GM18861 (cell line): ENCODE measurements around the gene IDI2.
A peak's percentile ranks its signal among the peaks of the same experiment; 100 is the strongest.
"Not testable (repeated sequence)": the region's sequence is repeated elsewhere in the genome, so short reads cannot be mapped to it uniquely, and the experiment has no call there.

Experiments
- ATAC-seq: cut with Tn5 transposase; IDR thresholded peaks from one replicate; pipeline ENCODE4 v1.9.1; 2021; ENCODE audit not compliant: unreplicated experiment

IDI2 gene

DNA sequence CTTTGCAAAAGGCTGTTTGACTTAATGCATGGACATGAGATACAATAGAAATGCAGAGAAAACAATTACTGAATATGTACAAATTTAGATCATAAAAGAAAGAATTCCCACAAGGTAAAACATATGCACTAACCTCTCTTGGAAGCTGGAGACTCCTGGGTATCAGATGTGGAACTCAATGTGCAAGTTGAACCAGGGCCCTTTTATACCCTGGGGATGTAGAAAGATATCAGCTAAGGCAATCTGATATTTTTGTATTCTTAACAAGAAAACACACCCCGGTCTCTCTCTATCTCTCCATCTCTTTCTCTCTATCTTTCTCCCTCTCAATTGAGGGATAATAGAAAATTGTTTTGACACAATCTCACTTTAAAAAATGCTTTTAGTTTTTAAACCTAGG lies at the start of gene IDI2:
IDI2 (minus strand) TSS at position 177 of the 400 bp plus-strand sequence. CDS start 1,136 bp downstream, outside the sequence.
- ATAC-seq, result no peak

DNA sequence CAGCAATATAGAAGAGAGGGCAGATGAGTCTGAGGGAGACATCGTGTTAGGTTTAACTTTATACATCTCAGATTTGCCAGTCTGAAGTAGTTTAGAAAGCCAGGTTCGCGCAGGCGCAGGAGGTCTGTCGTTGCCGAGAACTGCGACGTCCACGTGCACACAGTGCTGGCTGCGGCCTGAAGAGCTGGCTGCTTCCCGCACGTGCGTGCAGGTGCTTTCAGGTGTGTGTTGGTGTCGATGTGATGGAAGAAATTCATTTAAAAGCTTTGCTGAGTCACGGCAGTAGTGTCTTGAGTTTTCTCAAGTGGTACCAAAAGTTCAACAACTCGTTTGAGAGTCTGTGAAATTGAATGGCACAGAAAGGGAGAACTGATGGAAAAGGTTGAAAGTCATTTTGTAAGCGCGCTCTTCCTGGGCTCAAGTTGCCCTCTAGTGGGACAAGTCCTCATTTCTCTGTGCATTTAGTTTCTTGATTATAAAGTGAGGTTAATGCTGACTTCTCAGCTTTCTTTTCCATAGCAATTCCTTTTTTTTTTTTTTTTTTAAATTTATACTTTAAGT lies 49.2 kb upstream of the IDI2 start:
- no peak for ATAC-seq

DNA sequence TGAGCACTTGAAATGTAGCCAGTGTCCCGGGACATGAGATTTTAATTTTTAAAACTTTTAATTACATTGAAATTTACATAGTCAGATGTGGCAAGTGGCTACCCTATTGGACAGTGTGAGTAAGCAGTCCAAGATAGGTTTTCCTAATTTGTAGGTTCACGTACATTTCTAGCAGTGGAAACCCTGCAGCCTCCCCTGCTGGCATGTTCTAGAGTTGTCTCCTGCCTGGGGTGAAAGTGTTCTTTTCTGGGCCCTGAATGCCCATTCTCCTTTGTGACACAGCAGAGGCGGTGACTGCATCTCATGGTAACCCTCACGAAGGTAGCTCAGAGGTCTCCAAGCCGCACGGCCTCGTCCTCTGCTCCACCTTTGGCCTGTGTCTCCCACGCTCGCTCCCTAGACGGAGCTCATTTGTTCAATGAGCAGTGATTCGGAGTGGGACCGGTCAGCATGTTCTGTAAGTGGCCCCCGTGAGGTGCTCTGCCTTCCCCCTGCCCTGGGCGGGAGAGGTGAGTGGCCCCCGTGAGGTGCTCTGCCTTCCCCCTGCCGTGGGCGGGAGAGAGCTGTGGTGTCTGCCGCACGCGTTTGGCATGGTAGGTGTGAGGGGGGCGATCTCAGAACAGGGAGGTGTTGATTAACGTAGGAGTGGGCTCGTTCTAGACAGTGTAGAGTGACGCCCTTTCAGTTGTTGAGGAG lies 48.5 kb upstream of the IDI2 start:
- ATAC-seq, result no peak

DNA sequence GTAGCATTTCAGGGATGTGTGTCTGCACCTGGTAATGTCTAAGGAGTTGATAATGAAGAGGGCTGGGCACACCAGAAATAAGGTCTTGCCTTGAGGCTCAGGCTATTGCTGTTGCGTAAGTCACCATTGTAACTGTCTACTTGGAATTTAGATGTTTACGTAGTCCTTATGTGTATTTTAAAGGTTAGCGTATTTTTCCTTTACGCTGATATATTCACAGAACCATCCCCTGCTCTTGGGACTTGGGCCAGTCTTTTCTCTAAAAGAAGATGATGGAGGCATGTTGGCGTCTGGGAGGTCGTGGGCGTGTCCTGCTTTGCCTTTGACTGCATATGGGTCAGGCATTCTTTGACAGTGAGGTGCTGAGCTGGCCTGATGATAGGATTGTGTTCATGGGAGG lies 45.3 kb upstream of the IDI2 start:
- no peak for ATAC-seq

DNA sequence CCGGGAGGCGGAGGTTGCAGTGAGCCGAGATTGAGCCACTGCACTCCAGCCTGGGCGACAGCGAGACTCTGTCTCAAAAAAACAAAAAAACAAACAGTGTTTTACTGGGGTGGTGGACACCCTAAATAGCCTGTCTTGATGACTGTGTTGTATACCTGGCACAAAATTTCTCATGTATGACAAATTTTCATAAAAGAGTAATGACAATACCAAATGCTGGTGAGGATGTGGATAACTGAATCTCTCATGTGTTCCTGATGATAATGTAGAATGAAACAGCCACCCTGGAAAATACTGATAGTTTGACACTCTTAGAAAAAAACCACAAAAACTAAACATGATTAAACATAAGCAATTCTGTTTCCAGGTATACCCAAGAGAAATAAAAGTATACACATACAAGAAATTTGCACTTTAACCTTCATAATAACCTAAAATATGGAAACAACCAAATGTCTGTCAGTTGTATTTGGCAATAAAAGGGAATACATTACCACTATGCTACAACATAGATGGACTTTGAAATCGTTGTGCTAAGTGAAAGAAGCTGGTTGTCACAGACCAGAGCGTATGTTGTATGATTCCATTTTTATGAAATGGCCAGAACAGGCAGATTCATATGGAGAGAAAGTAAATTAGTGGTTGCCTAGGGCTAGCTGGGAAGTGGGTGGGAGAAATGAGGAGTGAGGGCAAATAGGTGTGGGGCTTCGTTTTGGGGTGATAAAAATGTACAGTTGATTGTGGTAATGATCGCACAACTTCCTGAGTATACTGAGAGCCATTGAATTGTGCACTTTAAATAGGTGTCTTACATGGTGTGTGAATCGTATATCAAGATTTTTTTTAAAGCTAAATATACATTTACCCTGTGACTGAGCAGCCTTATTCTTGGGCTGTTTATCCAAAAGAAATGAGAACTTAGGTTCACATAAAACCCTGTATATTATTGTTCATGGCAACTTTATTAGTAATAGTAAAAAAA lies 43.0 kb upstream of the IDI2 start:
- no peak for ATAC-seq

DNA sequence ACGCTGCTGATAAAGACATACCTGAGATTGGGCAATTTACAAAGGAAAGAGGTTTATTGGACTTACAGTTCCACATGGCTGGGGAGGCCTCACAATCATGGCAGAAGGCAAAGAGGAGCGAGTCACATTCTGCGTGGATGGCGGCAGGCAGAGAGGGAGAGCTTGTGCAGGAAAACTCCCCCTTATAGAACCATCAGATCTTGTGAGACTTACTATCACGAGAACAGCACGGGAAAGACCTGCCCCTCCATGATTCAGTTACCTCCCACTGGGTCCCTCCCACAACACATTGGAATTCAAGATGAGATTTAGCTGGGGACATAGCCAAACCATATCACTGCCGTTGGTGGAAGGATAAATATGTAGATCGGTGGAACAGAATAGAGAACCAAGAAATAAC lies 41.1 kb upstream of the IDI2 start:
- not testable (repeated sequence) for ATAC-seq

DNA sequence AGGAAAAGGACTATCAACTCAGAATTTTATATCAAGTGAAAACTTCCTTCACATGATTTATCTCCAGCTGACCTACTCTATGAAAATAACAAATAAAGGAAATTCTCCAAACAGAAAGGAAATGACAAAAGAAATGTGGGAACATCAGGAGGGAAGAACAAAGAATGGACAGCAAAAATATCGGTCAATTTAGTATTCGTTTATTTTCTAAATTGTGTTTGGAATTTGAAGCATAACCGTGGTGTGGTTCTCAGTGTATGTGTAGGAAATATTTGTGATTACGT lies 39.2 kb upstream of the IDI2 start:
- no peak for ATAC-seq

DNA sequence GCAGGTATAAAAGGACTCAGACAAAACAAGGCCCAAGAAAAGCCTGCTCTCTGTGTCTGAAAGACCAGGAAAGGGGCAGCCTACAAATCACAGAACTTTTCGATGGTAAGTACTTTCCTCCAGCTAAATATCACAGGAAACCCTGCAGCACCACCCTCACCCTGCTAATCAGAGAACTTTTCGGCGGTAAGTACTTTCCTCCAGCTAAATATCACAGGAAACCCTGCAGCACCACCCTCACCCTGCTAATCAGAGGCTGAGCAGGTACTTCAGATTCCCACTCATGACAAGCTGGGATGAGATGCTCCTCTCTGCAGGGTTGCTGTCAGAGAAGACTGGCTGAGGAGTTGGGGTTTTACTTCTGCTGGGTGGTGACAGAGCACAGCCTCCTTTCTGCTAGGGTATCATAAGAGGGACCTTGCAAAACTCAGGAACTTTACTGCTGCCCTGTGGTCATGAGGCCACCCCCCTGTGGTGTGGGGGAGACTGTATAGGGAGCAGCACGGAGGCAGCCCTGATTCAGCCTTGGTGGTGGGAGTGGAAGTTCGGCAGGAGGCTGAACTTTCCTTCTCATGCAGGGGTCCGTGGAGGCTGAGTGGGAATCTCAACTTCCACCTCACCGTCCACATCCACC lies 37.7 kb upstream of the IDI2 start:
- ATAC-seq, result no peak

DNA sequence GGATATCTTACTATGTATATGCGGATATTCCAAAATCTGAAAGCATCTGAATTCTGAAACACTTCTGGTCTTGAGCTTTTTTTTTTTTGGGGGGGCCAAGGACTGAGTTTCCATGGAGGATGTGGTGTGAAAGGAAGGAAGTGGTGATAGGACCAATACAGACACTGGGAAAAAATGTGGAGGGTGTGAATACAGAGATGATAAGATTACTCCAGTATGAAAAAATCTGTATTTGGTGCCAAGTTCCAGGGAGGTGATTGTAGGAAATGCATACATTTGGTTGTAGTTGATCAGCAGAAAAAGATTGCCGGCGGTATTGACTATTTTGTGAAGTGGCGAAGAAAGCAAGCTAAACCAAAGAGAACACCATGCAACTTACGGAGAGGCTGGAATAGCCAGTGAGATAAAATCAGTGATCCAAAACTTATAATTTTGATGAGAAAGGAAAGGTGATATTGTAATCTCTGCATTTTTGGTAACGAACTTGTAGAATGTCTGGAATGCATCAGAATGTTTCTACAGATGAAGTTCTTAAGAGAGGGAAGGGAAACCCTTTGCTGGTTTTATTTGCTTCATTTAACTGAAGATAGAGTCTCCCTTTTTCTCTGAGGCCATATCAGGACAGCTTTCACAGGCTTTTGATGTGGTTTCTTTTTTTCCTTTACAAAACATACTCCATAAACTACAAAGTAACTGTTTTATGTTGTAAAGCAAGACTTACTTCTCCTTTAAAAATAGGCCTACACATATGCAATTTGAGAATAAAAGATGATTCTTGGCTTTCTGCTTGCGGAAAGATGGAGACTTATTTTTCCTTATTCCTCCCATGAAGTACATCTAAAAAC lies 36.5 kb upstream of the IDI2 start:
- no peak for ATAC-seq

DNA sequence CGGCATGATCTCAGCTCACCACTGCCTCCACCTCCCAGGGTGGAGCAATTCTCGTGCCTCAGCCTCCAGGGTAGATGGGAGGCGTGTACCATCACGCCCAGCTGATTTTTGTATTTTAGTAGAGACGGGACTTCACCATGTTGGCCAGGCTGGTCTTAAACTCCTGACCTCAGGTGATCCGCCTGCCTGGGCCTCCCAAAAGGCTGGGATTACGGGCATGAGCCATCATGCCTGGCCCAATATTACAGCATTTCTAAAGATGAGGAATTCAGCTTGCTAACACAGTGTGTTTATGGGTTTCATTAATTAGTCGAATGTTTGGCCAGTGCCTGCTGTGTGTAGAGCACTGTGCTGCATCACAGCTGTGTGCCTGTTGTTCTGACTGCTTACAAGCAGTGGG lies 34.2 kb upstream of the IDI2 start:
- ATAC-seq, result no peak

DNA sequence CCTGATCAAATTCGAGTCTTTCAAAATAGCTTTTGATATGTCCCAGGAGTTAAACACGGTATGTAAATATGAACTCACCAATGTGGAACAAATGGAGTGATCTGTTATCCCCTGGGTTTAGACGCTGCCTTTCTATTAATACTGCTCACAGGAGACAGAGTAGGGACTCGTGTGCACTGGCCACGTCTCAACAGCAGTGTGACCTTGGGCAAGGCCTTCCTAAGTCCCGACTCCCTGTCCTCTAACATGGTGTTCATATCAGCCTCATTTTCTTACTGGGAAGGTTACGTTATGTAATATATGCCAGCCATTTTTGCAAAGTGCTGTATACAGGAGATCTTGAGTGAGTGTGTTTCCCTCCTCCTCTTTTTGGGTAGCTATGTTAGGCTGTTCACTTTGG lies 32.4 kb upstream of the IDI2 start:
- no peak for ATAC-seq

DNA sequence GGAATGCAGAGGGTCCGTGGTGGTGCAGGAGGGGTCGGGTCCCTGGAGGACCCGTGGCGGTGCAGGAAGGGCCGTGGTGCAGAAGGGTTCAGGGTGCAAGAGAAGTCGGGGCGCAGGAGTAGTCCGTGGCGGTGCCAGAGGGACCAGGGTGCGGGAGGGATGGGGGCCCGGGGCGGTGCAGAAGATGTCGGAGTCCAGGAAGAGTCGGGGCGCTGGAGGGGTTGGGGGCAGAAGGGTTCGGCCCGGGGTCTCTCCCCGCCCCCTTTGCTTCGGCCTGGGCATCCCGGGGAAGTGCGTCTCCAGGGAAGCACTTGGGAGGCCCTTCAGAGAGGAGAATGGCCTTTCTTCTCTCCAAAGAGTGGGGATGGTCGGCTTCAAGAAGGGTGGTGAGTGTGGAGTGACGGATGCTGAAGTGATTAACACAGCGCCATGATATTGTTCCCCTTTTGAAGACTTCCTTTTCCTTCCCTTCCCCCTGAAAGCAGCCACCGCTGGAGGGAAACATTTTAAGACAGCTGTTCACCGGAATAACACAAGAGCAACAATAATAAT lies 31.5 kb upstream of the IDI2 start:
- ATAC-seq, result no peak

DNA sequence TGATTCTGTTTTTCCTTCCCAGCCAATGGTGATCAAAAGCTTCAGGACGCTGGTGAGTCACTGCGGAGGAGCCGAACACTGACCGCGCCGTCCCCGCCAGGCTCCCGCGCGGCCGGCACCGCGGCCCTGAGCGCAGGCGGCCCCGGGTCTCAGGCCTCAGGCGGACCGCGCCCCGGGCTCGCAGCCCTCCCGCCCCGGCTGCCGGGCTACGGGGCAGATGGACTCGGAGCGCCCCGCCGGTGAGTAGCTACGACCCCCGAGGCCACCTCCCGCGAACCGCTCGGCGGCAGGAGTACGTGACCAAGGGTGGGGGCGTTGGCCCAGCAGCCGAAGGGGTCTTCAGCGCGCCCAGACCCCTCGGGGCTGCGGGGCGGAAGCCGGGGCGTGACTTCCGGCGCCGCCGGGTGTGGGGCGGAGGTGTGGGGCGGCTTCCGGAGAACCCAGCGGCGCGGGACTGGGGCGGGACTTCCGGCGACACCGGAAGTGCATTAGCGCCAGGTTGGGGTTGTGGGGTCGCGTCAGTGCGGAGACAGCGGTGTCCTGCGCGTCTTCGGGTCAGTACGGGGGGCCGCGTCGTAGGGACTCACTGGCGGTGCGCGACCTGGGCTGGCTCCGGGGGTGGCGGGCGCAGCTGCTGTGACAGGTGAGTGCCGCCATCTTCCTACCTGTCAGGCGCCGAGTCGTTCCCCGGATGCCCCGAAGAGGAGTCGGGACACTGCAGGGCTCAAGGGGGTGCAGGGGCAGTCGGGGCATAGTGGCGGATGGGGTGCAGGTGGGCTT lies 30.9 kb upstream of the IDI2 start, which contains the start of gene WDR37:
WDR37 (plus strand) TSS at position 60 of the 780 bp plus-strand sequence. CDS start 15,771 bp downstream, outside the sequence.
- ATAC-seq, result peak; percentile 88

DNA sequence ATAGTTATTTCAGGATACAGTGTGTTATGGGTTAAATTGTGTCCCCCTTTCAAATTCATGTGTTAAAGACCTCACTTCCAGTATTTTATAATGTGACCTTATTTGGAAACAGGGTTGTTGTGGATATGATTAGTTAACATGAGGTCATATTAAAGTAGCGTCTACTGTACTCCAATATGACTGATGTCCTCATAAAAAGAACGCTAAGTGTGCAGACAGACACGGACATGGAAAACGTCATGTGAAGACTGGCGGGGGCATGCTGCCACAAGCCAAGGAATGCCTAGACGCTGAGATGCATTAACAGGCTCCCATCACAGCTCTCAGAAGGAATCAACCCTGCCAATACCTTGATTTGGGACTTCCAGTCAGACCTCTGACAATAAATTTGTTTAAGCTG lies 29.0 kb upstream of the IDI2 start:
- ATAC-seq, result no peak

DNA sequence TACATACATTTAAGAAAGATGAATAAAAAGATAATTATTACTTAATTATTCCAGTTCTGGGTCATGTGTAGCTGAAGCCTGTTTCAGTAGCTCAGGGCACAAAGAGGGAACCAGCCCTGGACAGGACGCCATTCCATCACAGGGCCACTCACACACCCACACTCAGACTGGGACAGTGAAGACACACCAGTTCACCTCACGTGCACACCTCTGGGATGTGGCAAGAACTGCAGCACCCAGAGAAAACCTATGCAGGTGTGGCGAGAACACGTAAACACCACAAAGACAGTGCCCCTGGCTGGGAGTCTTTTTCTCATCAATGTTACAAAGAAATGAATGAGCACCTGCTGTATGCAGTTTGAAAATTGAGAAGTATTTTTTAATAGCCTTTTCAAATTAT lies 24.9 kb upstream of the IDI2 start:
- ATAC-seq, result no peak

DNA sequence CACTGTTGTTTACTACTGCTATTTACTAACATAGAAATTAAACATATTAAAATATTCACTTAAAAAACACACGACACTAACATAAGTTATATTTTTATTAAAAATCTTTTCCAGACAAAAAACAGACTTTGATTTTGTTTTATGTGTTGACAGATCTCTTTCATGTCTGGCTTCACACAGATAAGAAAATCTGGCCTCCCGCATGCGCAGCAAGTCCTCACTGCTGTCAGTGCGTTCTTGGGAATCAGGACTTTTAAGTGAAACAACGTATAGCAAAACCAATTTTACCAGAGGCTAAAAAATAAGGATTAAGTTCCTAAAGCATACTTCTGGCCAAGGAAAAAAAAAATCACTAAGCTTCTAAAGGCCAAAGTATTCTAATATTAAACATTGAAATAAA lies 24.5 kb upstream of the IDI2 start:
- no peak for ATAC-seq

DNA sequence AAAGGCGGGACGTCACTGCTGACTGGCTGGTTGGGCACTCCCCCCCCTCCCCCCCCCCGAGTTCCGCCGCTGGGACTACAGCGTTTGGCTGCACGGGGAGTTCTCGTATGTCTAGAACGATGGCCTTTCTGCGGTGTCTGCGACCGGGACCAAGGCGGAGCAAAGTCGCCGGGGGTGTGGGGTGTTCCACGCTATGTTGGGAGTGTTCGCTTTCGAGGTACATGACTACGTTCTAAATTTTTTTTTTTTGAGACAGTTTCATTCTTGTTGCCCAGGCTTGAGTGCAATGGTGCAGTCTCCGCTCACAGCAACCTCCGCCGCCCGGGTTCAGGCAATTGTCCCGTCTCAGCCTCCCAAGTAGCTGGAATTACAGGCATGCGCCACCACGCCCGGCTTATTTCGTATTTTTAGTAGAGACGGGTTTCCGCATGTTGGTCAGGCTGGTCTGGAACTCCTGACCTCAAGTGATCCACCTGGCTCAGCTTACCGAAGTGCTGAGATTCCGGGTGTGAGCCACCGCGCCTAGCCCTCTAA lies 23.8 kb upstream of the IDI2 start:
- ATAC-seq, result no peak

DNA sequence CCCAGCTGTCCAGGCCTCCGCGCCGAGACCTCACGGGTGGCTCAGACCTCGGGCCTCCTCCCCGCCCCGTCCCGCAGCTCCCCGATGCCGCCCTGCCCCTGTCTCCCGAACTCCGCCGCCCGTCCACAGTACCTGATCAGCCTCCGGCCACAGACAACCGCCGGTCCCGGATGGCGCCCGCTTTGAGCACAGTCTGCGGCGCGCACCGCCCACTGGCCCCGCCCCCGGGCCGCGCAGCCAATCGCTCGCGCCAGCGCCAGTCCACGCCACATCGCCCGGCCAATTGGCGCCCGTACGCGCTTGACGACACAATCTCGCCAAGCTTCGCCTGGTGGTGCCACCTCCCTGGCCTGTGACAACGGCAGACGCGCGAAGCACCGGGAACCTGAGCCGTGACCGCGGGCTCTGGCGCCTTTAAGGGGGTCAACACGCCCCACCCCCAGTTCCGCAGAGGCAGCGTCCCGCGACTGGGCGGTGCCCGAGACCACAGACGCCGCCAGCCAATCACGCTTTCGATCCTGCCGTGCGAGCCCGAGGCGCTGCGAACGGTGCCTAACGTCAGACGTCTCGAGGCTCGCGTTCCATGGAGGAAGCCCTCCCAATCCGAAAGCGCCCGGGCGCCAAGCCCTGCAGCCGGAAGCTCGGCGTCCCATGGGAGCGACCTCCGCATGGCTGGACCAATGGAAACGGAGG lies 23.2 kb upstream of the IDI2 start, which contains the start of gene IDI1:
IDI1 (minus strand) TSS at position 388 of the 693 bp plus-strand sequence; CDS start at position 272, 116 bp downstream.
- peak; percentile 75 for ATAC-seq

DNA sequence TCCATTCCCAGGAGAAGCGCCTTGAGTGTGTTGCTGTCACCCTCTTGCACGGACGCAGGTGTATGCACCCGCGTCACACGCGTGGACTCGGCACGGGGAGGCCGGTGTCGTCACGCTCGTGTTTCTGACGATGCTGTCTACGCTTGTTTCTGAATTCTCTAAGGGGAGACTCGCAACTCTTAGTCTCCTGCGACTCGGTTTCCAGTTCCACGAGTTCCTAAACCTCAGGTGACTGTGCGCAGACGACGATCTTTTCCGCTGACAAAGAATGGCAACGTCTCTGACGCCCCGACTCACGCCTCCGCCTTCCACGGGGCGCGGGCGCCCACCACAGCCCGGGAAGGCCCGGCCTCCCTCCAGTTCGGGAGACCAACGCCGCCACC lies 22.7 kb upstream of the IDI2 start:
- no peak for ATAC-seq
